ENCODE data around the gene BMP4. TPM values are rescaled to one million over a fixed set of nuclear protein-coding genes. Genes with fewer than 3 reads are reported as not detected.

The BMP4 gene
- total RNA-seq, 1 experiment from 2014 or later = 0.87 TPM

DNA sequence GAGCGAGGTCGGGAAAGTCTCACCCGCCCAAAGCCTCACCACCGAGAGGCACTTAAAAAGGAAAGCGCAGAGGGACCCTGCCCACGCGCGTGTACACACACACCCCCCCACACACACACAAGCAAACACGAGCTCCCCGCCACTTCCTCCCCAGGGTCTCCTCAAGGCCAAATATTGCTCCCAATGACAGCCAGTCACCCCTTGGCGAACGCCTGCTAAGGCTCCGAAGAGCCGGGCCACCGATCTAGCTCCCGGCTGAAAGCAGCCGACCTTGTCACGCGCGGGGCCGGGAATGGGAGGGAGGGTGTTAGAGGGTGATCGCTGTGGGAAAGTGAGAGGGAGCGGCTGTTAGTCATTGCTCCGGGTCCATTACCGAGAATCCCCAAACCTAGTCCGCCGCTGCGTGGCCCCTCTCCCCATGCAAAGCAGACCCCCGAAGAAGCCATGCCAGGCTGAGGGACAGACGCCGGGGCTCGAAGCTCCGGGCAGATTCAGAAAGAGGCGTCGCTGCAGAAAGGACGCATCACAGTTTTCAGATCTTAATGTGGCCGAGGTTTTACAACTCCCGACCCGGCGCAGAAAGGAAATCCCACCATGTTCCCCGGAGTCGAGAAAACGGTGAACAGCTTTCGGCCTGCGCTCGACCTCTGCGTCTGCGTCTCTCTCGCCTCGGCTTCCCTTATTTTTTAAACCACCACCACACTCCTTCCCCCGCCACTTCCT, 2.6 kb downstream of the BMP4 start:
- Histone ChIP-seq H3K27ac (ENCODE audit: low read length) (no peak overlapping the region), H3K4me3 (ENCODE audit: low read depth in 2 of 2, low read length in 2 of 2) (peak overlapping the region; percentile 27 to 44), H3K4me1 (ENCODE audit: control insufficient read depth, insufficient read depth, low read length) (0 out of 2 replicates have a peak, but pooled peaks cover 3% of the 10 kb centered on the region), H3K9me3 (ENCODE audit: control insufficient read depth, insufficient read depth, low read depth, low read length) (no peaks in the 10 kb centered on the region), H3K27me3 (ENCODE audit: control insufficient read depth, insufficient read depth, low read length) (peaks cover 16% of the 10 kb centered on the region), H3K36me3 (ENCODE audit: control insufficient read depth, insufficient read depth, low read length) (peaks cover 14% of the 10 kb centered on the region; the same call in 1 of the 2 replicates)
- intact Hi-C loops (cut with micrococcal nuclease; ENCODE audit: unreplicated experiment) = no loop called here
- POLR2A ChIA-PET = interaction anchor here (0.6 kb wide), 1 partner anchor 1097 kb away, joined by 3 read pairs; no protein-coding TSS in a partner anchor
- ATAC-seq = peak; percentile 52
- CTCF ChIA-PET = interaction anchor here (0.7 kb wide), 2 partner anchors 341 to 647 kb away, joined by 3 to 5 read pairs; no protein-coding TSS in a partner anchor
- in situ Hi-C loops (cut with HindIII; ENCODE audit: low pct_unique_long_range_greater_than_20kb, low sequenced_read_pairs) = no loop called here
- no peak for TF ChIP-seq TCF7L2 (IDR thresholded peaks at IDR 0.05; ENCODE audit: low read depth, low read length)
- no peak for TF ChIP-seq REST (IDR thresholded peaks at IDR 0.05; ENCODE audit: insufficient read depth in 1 of 2, low read depth in 2 of 2, low read length in 1 of 2)
- no peak for TF ChIP-seq POLR2AphosphoS5 (IDR thresholded peaks at IDR 0.05; ENCODE audit: low read depth, low read length)
- TF ChIP-seq SIN3A (IDR thresholded peaks at IDR 0.05; ENCODE audit: borderline replicate concordance, insufficient read depth, low read depth, low read length) = no peak
- TF ChIP-seq CTCF (IDR thresholded peaks at IDR 0.05) = no peak
- no TSS peak for BruUV-seq (replicated peaks)
- no peak for DNase-seq (ENCODE audit: low read depth, low spot score)

DNA sequence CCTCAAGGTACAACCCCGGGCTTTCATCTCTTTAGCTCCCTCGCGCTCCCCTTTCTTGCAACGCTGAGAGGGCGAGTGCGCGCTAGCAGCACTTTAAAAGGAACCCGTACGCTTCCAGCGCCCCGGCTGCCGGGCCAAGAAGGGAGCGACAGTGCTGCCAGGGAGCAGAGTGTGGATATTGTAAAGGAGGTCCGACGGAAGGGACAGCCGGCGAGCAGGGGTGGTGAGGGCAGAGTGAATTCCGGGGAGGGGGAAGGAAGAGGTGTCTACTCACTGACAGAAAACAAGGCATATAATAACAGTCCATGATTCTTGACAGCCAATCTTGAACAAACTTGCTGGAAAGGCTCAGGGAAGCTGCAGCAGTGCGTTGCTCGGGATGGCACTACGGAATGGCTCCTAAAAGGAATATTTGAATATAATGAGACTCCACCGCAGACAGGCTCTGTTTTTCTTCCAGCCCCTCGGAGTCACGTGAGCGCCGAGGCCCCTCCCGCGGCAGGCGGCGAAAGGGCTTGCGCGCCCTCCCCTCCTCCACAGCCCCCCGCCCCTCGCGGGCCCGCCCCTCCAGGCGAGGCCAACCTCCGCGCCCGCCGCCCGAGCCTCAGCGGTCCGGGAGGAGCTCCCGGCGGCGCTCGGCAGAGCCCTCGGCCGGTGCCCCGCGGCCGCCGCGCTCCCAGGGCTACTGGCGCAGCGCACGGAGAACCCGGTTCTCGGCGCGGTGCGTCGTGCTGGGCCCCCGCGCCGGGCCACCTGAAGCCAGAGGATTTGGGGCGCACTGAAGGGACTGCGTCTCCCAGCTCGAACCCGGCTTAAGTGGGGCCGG, 3.4 kb downstream of the BMP4 start:
- in situ Hi-C loops (cut with HindIII; ENCODE audit: low pct_unique_long_range_greater_than_20kb, low sequenced_read_pairs) (no loop called here), intact Hi-C loops (cut with micrococcal nuclease; ENCODE audit: unreplicated experiment) (no loop called here)
- ChIA-PET CTCF (interaction anchor here (0.7 kb wide), 1 partner anchor 648 kb away, joined by 3 read pairs; no protein-coding TSS in a partner anchor), POLR2A (no interaction called here)
- 0 out of 2 replicates have a peak, but pooled peaks cover 3% of the 10 kb centered on the region for H3K4me1 ChIP-seq (ENCODE audit: control insufficient read depth, insufficient read depth, low read length)
- H3K4me3 ChIP-seq (ENCODE audit: low read depth in 2 of 2, low read length in 2 of 2) = peak overlapping the region; percentile 27 to 44
- H3K9me3 ChIP-seq (ENCODE audit: control insufficient read depth, insufficient read depth, low read depth, low read length) = no peaks in the 10 kb centered on the region
- peaks cover 14% of the 10 kb centered on the region; the same call in 1 of the 2 replicates for H3K36me3 ChIP-seq (ENCODE audit: control insufficient read depth, insufficient read depth, low read length)
- DNase-seq (ENCODE audit: low read depth, low spot score) (no peak), ATAC-seq (peak; percentile 58)
- no TSS peak for BruUV-seq (replicated peaks)
- H3K27ac ChIP-seq (ENCODE audit: low read length) = no peak overlapping the region
- TF ChIP-seq SIN3A (IDR thresholded peaks at IDR 0.05; ENCODE audit: borderline replicate concordance, insufficient read depth, low read depth, low read length) (no peak), REST (IDR thresholded peaks at IDR 0.05; ENCODE audit: insufficient read depth in 1 of 2, low read depth in 2 of 2, low read length in 1 of 2) (no peak), CTCF (IDR thresholded peaks at IDR 0.05) (no peak), POLR2AphosphoS5 (IDR thresholded peaks at IDR 0.05; ENCODE audit: low read depth, low read length) (no peak), TCF7L2 (IDR thresholded peaks at IDR 0.05; ENCODE audit: low read depth, low read length) (no peak)
- H3K27me3 ChIP-seq (ENCODE audit: control insufficient read depth, insufficient read depth, low read length) = peaks cover 16% of the 10 kb centered on the region
